ENCODE results near the gene DOK6. TPM values are rescaled to one million over a fixed set of nuclear protein-coding genes. Genes with fewer than 3 reads are reported as not detected.

DOK6 gene
- total RNA-seq = not detected
- polyA plus RNA-seq (2013, experiment 1 of 2) = 1.1 TPM
- 2.9 TPM for polyA plus RNA-seq (2013, experiment 2 of 2)
- 0 to 0.15 (median 0) reads per million in 172 experiments for total RNA-seq

GRCh38 chr18:69400253-69400975, at the start of gene DOK6:
DOK6 (plus strand) TSS chr18:69400888.
- Mint-ChIP-seq H3K27ac (no peak within 1 kb of the TSS), H3K4me1 (ENCODE audit: low read depth) (peaks cover 17% of the 10 kb centered on the region), H3K36me3 (ENCODE audit: low read depth) (no peaks in the 10 kb centered on the region), H3K9me3 (no peaks in the 10 kb centered on the region), H3K4me3 (peak within 1 kb of the TSS; percentile 56), H3K27me3 (peaks cover 72% of the 10 kb centered on the region)
- no peak for ATAC-seq (ENCODE audit: poor library complexity)
- Histone ChIP-seq H3K27me3 (ENCODE audit: control insufficient read depth in 1 of 2, insufficient read depth in 2 of 2, low read length in 2 of 2) (peaks cover 35 to 59% of the 10 kb centered on the region in 2 experiments), H3K4me3 (ENCODE audit: low read length) (no peak within 1 kb of the TSS), H3K9me3 (ENCODE audit: control insufficient read depth in 1 of 2, insufficient read depth in 1 of 2, low read length in 2 of 2) (peaks cover 6 to 11% of the 10 kb centered on the region in 2 experiments), H3K27ac (ENCODE audit: low read depth in 1 of 2, low read length in 2 of 2) (no peak within 1 kb of the TSS), H3K4me1 (ENCODE audit: insufficient read depth, low read length) (peaks cover 8% of the 10 kb centered on the region), H3K36me3 (ENCODE audit: insufficient read depth, low read length) (no peaks in the 10 kb centered on the region)
- DNase-seq = no peak
- no peak for TF ChIP-seq CTCF (IDR thresholded peaks at IDR 0.05)
- intact Hi-C loops (cut with DNase I, micrococcal nuclease) = no loop called here
- ChIA-PET POLR2A (no interaction called here), CTCF (no interaction called here)

GRCh38 chr18:69353023-69353422, 47.7 kb upstream of the DOK6 start:
- no peak for DNase-seq
- H3K4me1 ChIP-seq (ENCODE audit: insufficient read depth, low read length) = no peaks in the 10 kb centered on the region

GRCh38 chr18:69357590-69357989, 43.1 kb upstream of the DOK6 start:
- ChIA-PET POLR2A (no interaction called here), CTCF (no interaction called here)
- Histone ChIP-seq H3K9me3 (ENCODE audit: control insufficient read depth in 1 of 2, insufficient read depth in 1 of 2, low read length in 2 of 2) (peaks cover 3% of the 10 kb centered on the region in 2 experiments), H3K4me1 (ENCODE audit: insufficient read depth, low read length) (no peaks in the 10 kb centered on the region), H3K36me3 (ENCODE audit: insufficient read depth, low read length) (no peaks in the 10 kb centered on the region), H3K4me3 (ENCODE audit: low read length) (no peak overlapping the region), H3K27ac (ENCODE audit: low read depth in 1 of 2, low read length in 2 of 2) (no peak overlapping the region), H3K27me3 (ENCODE audit: control insufficient read depth in 1 of 2, insufficient read depth in 2 of 2, low read length in 2 of 2) (no peaks in the 10 kb centered on the region)
- no peak for TF ChIP-seq CTCF (IDR thresholded peaks at IDR 0.05)
- Mint-ChIP-seq H3K27ac (no peak overlapping the region), H3K27me3 (peaks cover 5% of the 10 kb centered on the region), H3K36me3 (ENCODE audit: low read depth) (no peaks in the 10 kb centered on the region), H3K4me3 (no peak overlapping the region), H3K4me1 (ENCODE audit: low read depth) (no peaks in the 10 kb centered on the region), H3K9me3 (peaks cover 2% of the 10 kb centered on the region)
- DNase-seq = no peak
- intact Hi-C loops (cut with DNase I, micrococcal nuclease) = no loop called here
- ATAC-seq (ENCODE audit: poor library complexity) = no peak

More at GRCh38 chr18:69353023-69353422, 47.7 kb upstream of the DOK6 start:
- Mint-ChIP-seq H3K27me3 (peaks cover 2% of the 10 kb centered on the region), H3K4me3 (no peak overlapping the region), H3K9me3 (peaks cover 1% of the 10 kb centered on the region), H3K27ac (no peak overlapping the region), H3K36me3 (ENCODE audit: low read depth) (no peaks in the 10 kb centered on the region), H3K4me1 (ENCODE audit: low read depth) (no peaks in the 10 kb centered on the region)
- H3K9me3 ChIP-seq (ENCODE audit: control insufficient read depth in 1 of 2, insufficient read depth in 1 of 2, low read length in 2 of 2) = no peaks in the 10 kb centered on the region
- no peak overlapping the region for H3K4me3 ChIP-seq (ENCODE audit: low read length)
- TF ChIP-seq CTCF (IDR thresholded peaks at IDR 0.05) = no peak
- H3K36me3 ChIP-seq (ENCODE audit: insufficient read depth, low read length) = no peaks in the 10 kb centered on the region
- POLR2A ChIA-PET = no interaction called here
- intact Hi-C loops (cut with DNase I, micrococcal nuclease) = no loop called here
- no peaks in the 10 kb centered on the region for H3K27me3 ChIP-seq (ENCODE audit: control insufficient read depth in 1 of 2, insufficient read depth in 2 of 2, low read length in 2 of 2)
- no peak overlapping the region for H3K27ac ChIP-seq (ENCODE audit: low read depth in 1 of 2, low read length in 2 of 2)
- ATAC-seq (ENCODE audit: poor library complexity) = no peak
- CTCF ChIA-PET = no interaction called here

Data from CD4-positive, alpha-beta T cell (primary cell).